ENCODE data around the gene DNAJC5. TPM values are rescaled to one million over a fixed set of nuclear protein-coding genes. Genes with fewer than 3 reads are reported as not detected.
"Not testable (repeated sequence)": the region's sequence is repeated elsewhere in the genome, so short reads cannot be mapped to it uniquely, and the experiment has no call there.

The DNAJC5 gene
- total RNA-seq, 2 donors from 2014 or later: 44.4 to 66.6 TPM

- no peak for DNase-seq (ENCODE audit: low spot score)
- intact Hi-C loops (cut with DNase I): no loop called here
- Histone ChIP-seq H3K36me3 (peaks cover 0 to 17% of the 10 kb centered on the region in 2 donors), H3K27me3 (replicated peaks; ENCODE audit: insufficient read depth) (no peaks in the 10 kb centered on the region), H3K9me3 (no peaks in the 10 kb centered on the region), H3K27ac (no peak overlapping the region), H3K4me3 (no peak overlapping the region), H3K4me1 (replicated peaks) (peaks cover 22% of the 10 kb centered on the region)
- 62% methylated on average over 4 of the region's 4 CpGs for WGBS
- no peak for TF ChIP-seq CTCF (IDR thresholded peaks at IDR 0.05)
- TF ChIP-seq POLR2AphosphoS5 (IDR thresholded peaks at IDR 0.05): no peak
- no peak for TF ChIP-seq POLR2A (IDR thresholded peaks at IDR 0.05)
Observed at GRCh38 chr20:63958471-63958870, 63.5 kb downstream of the DNAJC5 start.

- Histone ChIP-seq H3K4me1 (replicated peaks) (peaks cover 18% of the 10 kb centered on the region), H3K27ac (no peak overlapping the region), H3K4me3 (no peak overlapping the region), H3K27me3 (replicated peaks; ENCODE audit: insufficient read depth) (no peaks in the 10 kb centered on the region), H3K9me3 (no peaks in the 10 kb centered on the region), H3K36me3 (peaks cover 0 to 17% of the 10 kb centered on the region in 2 donors)
- 79% methylated on average over 10 of the region's 10 CpGs for WGBS
- TF ChIP-seq POLR2AphosphoS5 (IDR thresholded peaks at IDR 0.05) (no peak), POLR2A (IDR thresholded peaks at IDR 0.05) (no peak), CTCF (IDR thresholded peaks at IDR 0.05) (no peak)
- DNase-seq (ENCODE audit: low spot score): no peak
- intact Hi-C loops (cut with DNase I): no loop called here
Observed at GRCh38 chr20:63958964-63959698, 64.2 kb downstream of the DNAJC5 start.

- Histone ChIP-seq H3K27me3 (replicated peaks; ENCODE audit: insufficient read depth) (no peaks in the 10 kb centered on the region), H3K4me1 (replicated peaks) (peaks cover 13% of the 10 kb centered on the region), H3K36me3 (peaks cover 0 to 17% of the 10 kb centered on the region in 2 donors), H3K9me3 (no peaks in the 10 kb centered on the region), H3K4me3 (no peak overlapping the region), H3K27ac (no peak overlapping the region)
- no peak for DNase-seq (ENCODE audit: low spot score)
- intact Hi-C loops (cut with DNase I): loop anchor here (10.0 kb wide), 2 partner anchors 215 to 335 kb away; partner anchors contain the start of gene GMEB2
- no peak for TF ChIP-seq POLR2A (IDR thresholded peaks at IDR 0.05)
- no peak for TF ChIP-seq POLR2AphosphoS5 (IDR thresholded peaks at IDR 0.05)
- no peak for TF ChIP-seq CTCF (IDR thresholded peaks at IDR 0.05)
- WGBS: 91% methylated on average over 17 of the region's 17 CpGs
Observed at GRCh38 chr20:63959699-63960075, 64.8 kb downstream of the DNAJC5 start.

- intact Hi-C loops (cut with DNase I): loop anchor here (10.0 kb wide), 2 partner anchors 216 to 336 kb away; partner anchors contain the start of gene GMEB2
- H3K4me1 ChIP-seq (replicated peaks); H3K4me3 ChIP-seq; H3K9me3 ChIP-seq; DNase-seq (ENCODE audit: low spot score); H3K27ac ChIP-seq; H3K27me3 ChIP-seq (replicated peaks; ENCODE audit: insufficient read depth): not testable (repeated sequence)
- WGBS: 89% methylated on average over 14 of the region's 15 CpGs
- peaks cover 0 to 17% of the 10 kb centered on the region in 2 donors for H3K36me3 ChIP-seq
Observed at GRCh38 chr20:63960654-63961621, 66.0 kb downstream of the DNAJC5 start.

All from prostate gland (tissue), 2 donors.